Measurements from ENCODE around the gene ADAM12. TPM values are rescaled to one million over a fixed set of nuclear protein-coding genes. Genes with fewer than 3 reads are reported as not detected.

Gene ADAM12
- total RNA-seq, 1 experiment from 2014 or later: 0.24 TPM

DNA sequence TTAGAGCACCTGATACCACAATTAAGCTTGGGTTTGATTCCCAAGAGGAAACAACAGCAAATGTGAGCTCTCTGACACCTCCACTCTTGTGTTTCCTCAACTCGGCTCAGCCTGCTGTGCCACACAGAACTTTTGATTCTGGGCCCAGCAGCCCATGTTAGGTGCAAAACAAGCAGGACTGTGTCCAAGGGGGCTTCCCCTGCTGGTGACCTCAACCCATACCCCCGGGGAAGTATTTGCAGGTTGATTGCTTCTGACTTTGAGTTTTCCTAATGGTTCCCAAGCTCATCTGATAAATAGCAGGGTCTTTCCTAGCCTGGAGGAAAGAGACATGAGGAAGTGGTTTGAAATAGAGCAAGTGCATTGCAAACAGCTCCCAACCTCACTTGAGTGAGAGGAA is 43.5 kb upstream of the ADAM12 start:
- no peak overlapping the region for H3K4me2 ChIP-seq (ENCODE audit: insufficient read depth, insufficient read length, low read length)
- H3K27me3 Mint-ChIP-seq (ENCODE audit: low read depth): peaks cover 4% of the 10 kb centered on the region; the same call in 1 of the 2 replicates
- no peak overlapping the region for H3K56ac ChIP-seq (ENCODE audit: insufficient read length, low read depth, low read length)
- no peak for DNase-seq
- no peaks in the 10 kb centered on the region for H3K4me1 ChIP-seq (ENCODE audit: insufficient read depth, low read length)
- H4K5ac ChIP-seq (ENCODE audit: insufficient read length, low read depth, low read length): no peak overlapping the region
- no peak overlapping the region for H3K4ac ChIP-seq (ENCODE audit: low read depth, low read length)
- H3K14ac ChIP-seq (ENCODE audit: insufficient read depth, low read length): no peak overlapping the region
- no peaks in the 10 kb centered on the region for H4K20me1 ChIP-seq (ENCODE audit: control insufficient read depth, insufficient read depth, insufficient read length)
- no peaks in the 10 kb centered on the region for H3K79me1 ChIP-seq (ENCODE audit: insufficient read depth, low read depth, low read length, poor library complexity, severe bottlenecking)
- H3K23me2 ChIP-seq (ENCODE audit: insufficient read length, low read depth, low read length, poor library complexity, severe bottlenecking): no peaks in the 10 kb centered on the region
- H2AK5ac ChIP-seq (ENCODE audit: insufficient read length, low read length): no peak overlapping the region
- H3K4me1 Mint-ChIP-seq: no peaks in the 10 kb centered on the region
- no peak overlapping the region for H4K8ac ChIP-seq (replicated peaks; ENCODE audit: insufficient read length, low read depth, low read length)
- TF ChIP-seq, protein P1, sequence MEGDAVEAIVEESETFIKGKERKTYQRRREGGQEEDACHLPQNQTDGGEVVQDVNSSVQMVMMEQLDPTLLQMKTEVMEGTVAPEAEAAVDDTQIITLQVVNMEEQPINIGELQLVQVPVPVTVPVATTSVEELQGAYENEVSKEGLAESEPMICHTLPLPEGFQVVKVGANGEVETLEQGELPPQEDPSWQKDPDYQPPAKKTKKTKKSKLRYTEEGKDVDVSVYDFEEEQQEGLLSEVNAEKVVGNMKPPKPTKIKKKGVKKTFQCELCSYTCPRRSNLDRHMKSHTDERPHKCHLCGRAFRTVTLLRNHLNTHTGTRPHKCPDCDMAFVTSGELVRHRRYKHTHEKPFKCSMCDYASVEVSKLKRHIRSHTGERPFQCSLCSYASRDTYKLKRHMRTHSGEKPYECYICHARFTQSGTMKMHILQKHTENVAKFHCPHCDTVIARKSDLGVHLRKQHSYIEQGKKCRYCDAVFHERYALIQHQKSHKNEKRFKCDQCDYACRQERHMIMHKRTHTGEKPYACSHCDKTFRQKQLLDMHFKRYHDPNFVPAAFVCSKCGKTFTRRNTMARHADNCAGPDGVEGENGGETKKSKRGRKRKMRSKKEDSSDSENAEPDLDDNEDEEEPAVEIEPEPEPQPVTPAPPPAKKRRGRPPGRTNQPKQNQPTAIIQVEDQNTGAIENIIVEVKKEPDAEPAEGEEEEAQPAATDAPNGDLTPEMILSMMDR (conservative IDR thresholded peaks at IDR 0.05): no peak
- no peak overlapping the region for H3T11ph ChIP-seq (ENCODE audit: low read length)
- H4K91ac ChIP-seq (ENCODE audit: insufficient read length, low read depth, low read length): no peak overlapping the region
- no peak overlapping the region for H2AFZ ChIP-seq (ENCODE audit: low read length)
- no peak overlapping the region for H3K27ac ChIP-seq (ENCODE audit: insufficient read length, low read depth, low read length)
- no peaks in the 10 kb centered on the region; a peak in 1 of 7 replicates for H3K36me3 Mint-ChIP-seq (ENCODE audit: insufficient read depth in 1 of 3, low read depth in 3 of 3)
- no peaks in the 10 kb centered on the region for H3K27me3 ChIP-seq (ENCODE audit: insufficient read depth, low read length)
- H3K9ac ChIP-seq (ENCODE audit: extremely low read depth, insufficient read length, low read length): no peak overlapping the region
- no peak overlapping the region for H3K23ac ChIP-seq (ENCODE audit: insufficient read length, low read depth, low read length)
- H2BK120ac ChIP-seq (ENCODE audit: low read depth, low read length, poor library complexity, severe bottlenecking): no peak overlapping the region
- H2BK5ac ChIP-seq (ENCODE audit: insufficient read length, low read length): no peak overlapping the region
- H3K18ac ChIP-seq (ENCODE audit: insufficient read length, low read depth, low read length): no peak overlapping the region
- no peak overlapping the region for H2BK12ac ChIP-seq (ENCODE audit: insufficient read length, low read depth, low read length)
- no peak overlapping the region for H2BK20ac ChIP-seq (ENCODE audit: low read depth, low read length, poor library complexity, severe bottlenecking)
- H2BK15ac ChIP-seq (ENCODE audit: low read depth, low read length): no peak overlapping the region
- no peak overlapping the region for H3K4me3 Mint-ChIP-seq
- no peaks in the 10 kb centered on the region for H3K9me3 ChIP-seq (ENCODE audit: control insufficient read depth, low read depth, low read length)
- H3K27ac Mint-ChIP-seq: no peak overlapping the region
- WGBS (ENCODE audit: extremely low coverage, insufficient read length, low lambda C conversion rate): no CpG with 5 or more reads among the region's 2 CpGs
- no peaks in the 10 kb centered on the region; a peak in 1 of 5 replicates for H3K9me3 Mint-ChIP-seq
- H3K79me2 ChIP-seq (ENCODE audit: insufficient read depth, low read length): no peaks in the 10 kb centered on the region

Measured in H9 (cell line).